ENCODE data around the gene FAM111B.
A peak's percentile ranks its signal among the peaks of the same experiment; 100 is the strongest.

The FAM111B gene

GRCh38 chr11:59157433-59157832, 50.4 kb downstream of the FAM111B start:
- DNase-seq (ENCODE audit: low spot score): no peak

- DNase-seq (ENCODE audit: low spot score): peak; percentile 72
These were observed 51.4 kb downstream of the FAM111B start for GRCh38 chr11:59158206-59159068.

GRCh38 chr11:59164028-59164427, 57.0 kb downstream of the FAM111B start:
- DNase-seq (ENCODE audit: low spot score): no peak

GRCh38 chr11:59171508-59172322, 64.7 kb downstream of the FAM111B start, which contains the start of gene DTX4:
Gene DTX4 (plus strand): TSS chr11:59172132. CDS start chr11:59172596, 464 bp downstream.
- DNase-seq (ENCODE audit: low spot score): peak; percentile 91

- DNase-seq (ENCODE audit: low spot score): peak; percentile 27
These were observed 65.5 kb downstream of the FAM111B start for GRCh38 chr11:59172345-59173079.

- DNase-seq (ENCODE audit: low spot score): peak; percentile 41
These were observed 66.3 kb downstream of the FAM111B start for GRCh38 chr11:59173080-59173963.

- DNase-seq (ENCODE audit: low spot score): peak; percentile 81
These were observed 67.1 kb downstream of the FAM111B start for GRCh38 chr11:59173964-59174663.

- DNase-seq (ENCODE audit: low spot score): peak; percentile 84
These were observed 67.6 kb downstream of the FAM111B start for GRCh38 chr11:59174664-59175033.

- DNase-seq (ENCODE audit: low spot score): no peak
These were observed 68.1 kb downstream of the FAM111B start for GRCh38 chr11:59175091-59175501.

- DNase-seq (ENCODE audit: low spot score): no peak
These were observed 69.3 kb downstream of the FAM111B start for GRCh38 chr11:59176330-59176729.
